Kidney epithelial cell (primary cell): ENCODE data around the gene HPDL. TPM values are rescaled to one million over a fixed set of nuclear protein-coding genes. Genes with fewer than 3 reads are reported as not detected.

Experiments
- DNase-seq: peaks from one replicate; pipeline ENCODE4 v3.0.0-alpha.2; 2010; ENCODE audit warnings: low read depth
- H3K27me3 ChIP-seq: 2 replicates; pipeline ENCODE4 v1.6.0; 2011; ENCODE audit warnings: low read length; ENCODE audit not compliant: control insufficient read depth, insufficient read depth
- H3K36me3 ChIP-seq: 2 replicates; pipeline ENCODE4 v1.5.1; 2011; ENCODE audit warnings: low read length; ENCODE audit not compliant: control insufficient read depth, insufficient read depth
- H3K4me3 ChIP-seq: 2 replicates; pipeline ENCODE4 v1.5.1; 2011; ENCODE audit warnings: low read depth, mild to moderate bottlenecking, control low read depth, low read length
- total RNA-seq: library from RNA; depleted of rRNA; stranded (reverse); fragments of >200 nt; gene quantifications from 2 replicates; pipeline ENCODE4 v1.2.3, GENCODE V29; 2015
- TF ChIP-seq, protein P1 (sequence below): IDR thresholded peaks from 2 replicates; pipeline ENCODE4 v1.5.1; 2011; ENCODE audit warnings: mild to moderate bottlenecking, moderate library complexity, low read length, control low read depth, inconsistent platforms; ENCODE audit not compliant: insufficient read depth, poor library complexity, severe bottlenecking

HPDL gene
- total RNA-seq, 1 donor from 2014 or later = 0.58 TPM

DNA sequence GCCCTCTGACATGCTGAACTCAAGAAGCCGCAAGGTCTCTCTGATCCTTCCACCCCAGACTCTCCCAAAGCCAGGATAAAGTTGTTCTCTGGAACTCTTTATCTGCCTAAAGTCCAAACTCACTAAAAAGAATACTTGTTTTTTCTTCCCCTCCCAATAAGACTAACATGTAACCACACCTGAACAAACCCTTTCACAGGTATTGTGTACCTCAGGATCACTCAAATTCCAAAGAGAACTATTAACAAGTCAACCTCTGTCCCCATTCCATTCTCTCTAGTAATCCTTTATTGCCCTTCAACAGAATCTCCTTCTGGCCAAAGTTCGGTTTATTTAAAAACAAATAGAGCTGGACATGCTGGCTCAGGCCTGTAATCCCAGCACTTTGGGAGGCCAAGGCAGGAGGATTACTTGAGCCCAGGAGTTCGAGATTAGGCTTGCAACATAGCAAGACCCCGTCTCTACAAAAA is 9.2 kb downstream of the HPDL start:
- H3K36me3 ChIP-seq = no peaks in the 10 kb centered on the region
- H3K27me3 ChIP-seq = no peaks in the 10 kb centered on the region
- no peak for DNase-seq
- no peak overlapping the region for H3K4me3 ChIP-seq
- TF ChIP-seq, protein P1, sequence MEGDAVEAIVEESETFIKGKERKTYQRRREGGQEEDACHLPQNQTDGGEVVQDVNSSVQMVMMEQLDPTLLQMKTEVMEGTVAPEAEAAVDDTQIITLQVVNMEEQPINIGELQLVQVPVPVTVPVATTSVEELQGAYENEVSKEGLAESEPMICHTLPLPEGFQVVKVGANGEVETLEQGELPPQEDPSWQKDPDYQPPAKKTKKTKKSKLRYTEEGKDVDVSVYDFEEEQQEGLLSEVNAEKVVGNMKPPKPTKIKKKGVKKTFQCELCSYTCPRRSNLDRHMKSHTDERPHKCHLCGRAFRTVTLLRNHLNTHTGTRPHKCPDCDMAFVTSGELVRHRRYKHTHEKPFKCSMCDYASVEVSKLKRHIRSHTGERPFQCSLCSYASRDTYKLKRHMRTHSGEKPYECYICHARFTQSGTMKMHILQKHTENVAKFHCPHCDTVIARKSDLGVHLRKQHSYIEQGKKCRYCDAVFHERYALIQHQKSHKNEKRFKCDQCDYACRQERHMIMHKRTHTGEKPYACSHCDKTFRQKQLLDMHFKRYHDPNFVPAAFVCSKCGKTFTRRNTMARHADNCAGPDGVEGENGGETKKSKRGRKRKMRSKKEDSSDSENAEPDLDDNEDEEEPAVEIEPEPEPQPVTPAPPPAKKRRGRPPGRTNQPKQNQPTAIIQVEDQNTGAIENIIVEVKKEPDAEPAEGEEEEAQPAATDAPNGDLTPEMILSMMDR = no peak

DNA sequence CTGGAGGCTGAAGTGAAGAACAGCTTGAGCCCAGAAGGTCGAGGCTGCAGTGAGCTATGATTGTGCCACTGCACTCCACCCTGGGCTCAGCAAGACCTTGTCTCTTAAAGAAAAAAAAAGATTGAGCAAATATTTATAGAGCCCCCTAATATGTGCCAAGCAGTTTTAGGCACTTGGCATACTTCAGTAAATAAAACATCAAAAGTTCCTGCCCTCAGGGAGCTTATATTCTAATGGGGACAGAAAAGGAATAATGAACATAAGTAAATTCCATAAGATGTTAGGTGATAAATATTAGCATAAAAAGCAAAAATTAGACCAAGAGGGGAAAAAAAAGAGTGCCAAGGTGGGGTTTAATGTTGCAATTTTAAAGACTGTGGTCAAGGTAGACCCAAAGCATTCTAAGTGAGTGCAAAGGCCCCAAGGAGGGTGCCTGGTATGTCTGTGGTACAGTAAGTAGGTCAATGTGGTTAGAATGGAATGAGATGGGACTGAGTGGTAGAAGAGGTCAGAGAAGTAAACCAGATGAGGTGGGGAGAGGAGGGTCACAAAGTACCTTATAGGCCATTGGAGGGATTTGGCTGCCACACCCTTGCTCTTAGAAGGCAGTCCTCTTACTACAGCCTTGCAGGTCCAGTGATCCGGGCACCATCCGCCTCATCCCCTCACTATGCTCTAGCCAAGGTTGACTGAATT is 11.1 kb downstream of the HPDL start:
- DNase-seq = no peak
- no peak overlapping the region for H3K4me3 ChIP-seq
- peaks cover 3% of the 10 kb centered on the region for H3K36me3 ChIP-seq
- no peaks in the 10 kb centered on the region for H3K27me3 ChIP-seq
- TF ChIP-seq, protein P1 = no peak

DNA sequence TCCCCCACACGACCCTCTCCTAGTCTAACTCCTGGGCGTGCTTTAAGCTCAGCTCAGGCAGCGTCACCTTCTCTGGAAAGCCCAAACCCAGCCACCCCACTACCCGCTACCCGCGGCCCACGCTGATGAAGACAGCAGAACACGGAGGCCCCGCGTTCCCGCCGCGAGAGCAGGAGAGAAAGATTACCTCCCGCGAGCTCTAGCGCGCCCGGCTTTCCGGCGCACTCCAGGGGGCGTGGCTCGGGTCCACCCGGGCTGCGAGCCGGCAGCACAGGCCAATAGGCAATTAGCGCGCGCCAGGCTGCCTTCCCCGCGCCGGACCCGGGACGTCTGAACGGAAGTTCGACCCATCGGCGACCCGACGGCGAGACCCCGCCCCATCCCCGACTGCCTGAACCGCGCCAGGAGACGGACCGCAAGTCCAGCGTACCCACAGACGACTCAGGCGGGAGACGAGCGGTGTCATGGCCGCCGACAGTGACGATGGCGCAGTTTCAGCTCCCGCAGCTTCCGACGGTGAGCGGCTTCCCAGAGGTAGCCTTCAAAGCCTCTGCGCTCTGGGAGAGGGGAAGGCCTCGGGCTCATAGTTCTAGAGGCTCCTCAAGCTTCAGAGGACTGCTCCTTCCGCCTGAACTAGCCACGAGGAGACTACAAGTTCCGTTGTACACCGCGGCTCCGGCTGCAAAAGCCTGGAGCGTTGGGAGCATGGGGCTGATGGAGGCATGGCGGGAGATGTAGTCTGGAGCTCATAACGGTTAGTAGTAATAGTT is 13.3 kb downstream of the HPDL start, which contains the start of the genes MUTYH and TOE1:
TSS of gene MUTYH (minus strand) at position 652 of the 770 bp plus-strand sequence. CDS start 5,935 bp downstream, outside the sequence.
TSS of gene TOE1 (plus strand) at position 382 of the 770 bp plus-strand sequence. CDS start at position 465, 83 bp downstream.
- Histone ChIP-seq H3K27me3 (no peaks in the 10 kb centered on the region), H3K36me3 (peaks cover 3% of the 10 kb centered on the region), H3K4me3 (peak within 1 kb of the TSS; percentile 89)
- DNase-seq = peak; percentile 68
- TF ChIP-seq, protein P1 = no peak

DNA sequence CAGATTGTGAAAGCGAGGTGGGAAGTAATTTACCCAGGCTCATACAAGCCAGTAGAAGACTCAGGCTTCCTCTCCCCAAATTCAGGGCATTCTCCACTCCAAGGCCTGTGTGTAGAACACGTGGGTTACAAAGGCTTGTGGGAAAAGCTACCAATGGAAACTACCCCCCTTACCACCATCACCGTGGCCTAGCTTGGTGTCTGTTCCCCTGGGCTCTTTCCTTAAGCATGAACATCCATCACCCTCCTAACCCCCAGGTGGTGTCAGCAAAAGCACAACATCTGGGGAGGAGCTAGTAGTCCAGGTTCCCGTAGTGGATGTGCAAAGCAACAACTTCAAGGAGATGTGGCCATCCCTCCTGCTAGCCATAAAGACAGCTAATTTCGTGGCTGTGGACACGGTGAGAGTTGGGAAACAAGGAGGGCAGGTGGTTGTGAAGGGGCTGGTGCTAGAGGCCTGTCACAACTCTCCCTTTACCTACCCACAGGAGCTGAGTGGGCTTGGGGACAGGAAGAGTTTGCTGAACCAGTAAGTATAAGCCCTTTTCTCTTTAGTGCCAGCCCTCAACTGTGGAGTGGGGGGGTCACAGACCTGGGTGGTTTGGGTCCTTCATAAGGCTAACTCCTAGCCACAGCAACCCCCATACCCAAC is 14.2 kb downstream of the HPDL start:
- DNase-seq = no peak
- Histone ChIP-seq H3K36me3 (peaks cover 3% of the 10 kb centered on the region), H3K27me3 (no peaks in the 10 kb centered on the region), H3K4me3 (peak overlapping the region; percentile 89)
- TF ChIP-seq, protein P1 = no peak

DNA sequence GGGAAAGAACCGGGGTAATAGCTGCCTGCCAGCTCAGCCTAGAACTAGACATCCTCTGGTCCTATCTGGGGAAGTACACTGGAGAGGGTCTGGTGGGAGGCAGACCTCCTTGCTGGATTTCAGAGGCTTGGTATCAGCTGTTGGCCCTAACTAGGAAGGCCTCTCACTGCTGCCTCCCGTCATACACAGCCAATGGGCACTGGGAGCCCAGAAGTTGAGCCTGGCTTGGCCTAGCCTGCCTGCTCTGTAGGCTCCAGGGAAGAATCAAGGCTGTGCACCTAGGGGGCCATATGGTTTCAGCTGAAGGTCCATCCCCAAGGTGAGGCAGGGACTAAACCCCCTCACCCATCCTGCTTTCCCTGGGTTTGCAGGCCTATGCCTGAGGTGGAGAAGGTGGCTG is 17.8 kb downstream of the HPDL start:
- no peak for DNase-seq
- TF ChIP-seq, protein P1 = no peak
- H3K27me3 ChIP-seq = no peaks in the 10 kb centered on the region
- H3K36me3 ChIP-seq = peaks cover 3% of the 10 kb centered on the region
- H3K4me3 ChIP-seq = no peak overlapping the region
